ENCODE measurements around the gene OXSM.

OXSM gene

GRCh38 chr3:25783661-25784512, 6.0 kb upstream of the OXSM start:
- Mint-ChIP-seq H3K4me1 (peaks cover 38% of the 10 kb centered on the region), H3K36me3 (no peaks in the 10 kb centered on the region), H3K9me3 (no peaks in the 10 kb centered on the region), H3K27ac (peak overlapping the region; percentile 94), H3K27me3 (no peaks in the 10 kb centered on the region), H3K4me3 (peak overlapping the region; percentile 84)
- peak; percentile 59 for ATAC-seq

- Mint-ChIP-seq H3K27me3 (no peaks in the 10 kb centered on the region), H3K4me3 (no peak overlapping the region), H3K9me3 (no peaks in the 10 kb centered on the region), H3K4me1 (peaks cover 40% of the 10 kb centered on the region), H3K36me3 (no peaks in the 10 kb centered on the region), H3K27ac (no peak overlapping the region)
- ATAC-seq = no peak
Observed at GRCh38 chr3:25784971-25785370, 4.9 kb upstream of the OXSM start.

GRCh38 chr3:25785826-25786225, 4.1 kb upstream of the OXSM start:
- Mint-ChIP-seq H3K9me3 (no peaks in the 10 kb centered on the region), H3K27me3 (no peaks in the 10 kb centered on the region), H3K4me1 (peaks cover 33% of the 10 kb centered on the region), H3K4me3 (no peak overlapping the region), H3K27ac (no peak overlapping the region), H3K36me3 (no peaks in the 10 kb centered on the region)
- no peak for ATAC-seq

- H3K36me3 Mint-ChIP-seq = no peaks in the 10 kb centered on the region
- no peak for ATAC-seq
- no peak overlapping the region for H3K4me3 Mint-ChIP-seq
- no peaks in the 10 kb centered on the region for H3K9me3 Mint-ChIP-seq
- no peaks in the 10 kb centered on the region for H3K27me3 Mint-ChIP-seq
- no peak overlapping the region for H3K27ac Mint-ChIP-seq
- H3K4me1 Mint-ChIP-seq = peaks cover 29% of the 10 kb centered on the region
Observed at GRCh38 chr3:25787689-25788088, 2.2 kb upstream of the OXSM start.

GRCh38 chr3:25789209-25789595, 688 bp upstream of the OXSM start:
- H3K4me1 Mint-ChIP-seq = peaks cover 30% of the 10 kb centered on the region
- no peak for ATAC-seq
- no peaks in the 10 kb centered on the region for H3K9me3 Mint-ChIP-seq
- H3K36me3 Mint-ChIP-seq = no peaks in the 10 kb centered on the region
- no peaks in the 10 kb centered on the region for H3K27me3 Mint-ChIP-seq
- H3K4me3 Mint-ChIP-seq = peak overlapping the region; percentile 85
- peak overlapping the region; percentile 94 for H3K27ac Mint-ChIP-seq

- no peak overlapping the region for H3K4me3 Mint-ChIP-seq
- ATAC-seq = no peak
- peaks cover 16% of the 10 kb centered on the region for H3K27me3 Mint-ChIP-seq
Observed at GRCh38 chr3:25801786-25802185, 11.9 kb downstream of the OXSM start.

GRCh38 chr3:25803833-25804232, 13.9 kb downstream of the OXSM start:
- Mint-ChIP-seq H3K9me3 (no peaks in the 10 kb centered on the region), H3K27me3 (peaks cover 19% of the 10 kb centered on the region), H3K36me3 (no peaks in the 10 kb centered on the region), H3K27ac (no peak overlapping the region), H3K4me3 (no peak overlapping the region), H3K4me1 (no peaks in the 10 kb centered on the region)
- ATAC-seq = no peak

More at GRCh38 chr3:25801786-25802185, 11.9 kb downstream of the OXSM start:
- no peaks in the 10 kb centered on the region for H3K9me3 Mint-ChIP-seq
- H3K27ac Mint-ChIP-seq = no peak overlapping the region
- H3K4me1 Mint-ChIP-seq = no peaks in the 10 kb centered on the region
- no peaks in the 10 kb centered on the region for H3K36me3 Mint-ChIP-seq

- H3K9me3 Mint-ChIP-seq = no peaks in the 10 kb centered on the region
- H3K27me3 Mint-ChIP-seq = peaks cover 19% of the 10 kb centered on the region
- no peak overlapping the region for H3K4me3 Mint-ChIP-seq
- H3K4me1 Mint-ChIP-seq = no peaks in the 10 kb centered on the region
- no peaks in the 10 kb centered on the region for H3K36me3 Mint-ChIP-seq
- no peak overlapping the region for H3K27ac Mint-ChIP-seq
- ATAC-seq = no peak
Observed at GRCh38 chr3:25804676-25805075, 14.8 kb downstream of the OXSM start.

- no peak for ATAC-seq
- Mint-ChIP-seq H3K4me3 (no peak overlapping the region), H3K27me3 (no peaks in the 10 kb centered on the region), H3K4me1 (no peaks in the 10 kb centered on the region), H3K9me3 (no peaks in the 10 kb centered on the region), H3K27ac (no peak overlapping the region), H3K36me3 (no peaks in the 10 kb centered on the region)
Observed at GRCh38 chr3:25812644-25813043, 22.8 kb downstream of the OXSM start.

GRCh38 chr3:25817107-25817506, 27.2 kb downstream of the OXSM start:
- Mint-ChIP-seq H3K36me3 (no peaks in the 10 kb centered on the region), H3K27ac (no peak overlapping the region), H3K4me1 (no peaks in the 10 kb centered on the region), H3K4me3 (no peak overlapping the region), H3K27me3 (no peaks in the 10 kb centered on the region), H3K9me3 (no peaks in the 10 kb centered on the region)
- no peak for ATAC-seq

GRCh38 chr3:25817638-25818037, 27.7 kb downstream of the OXSM start:
- Mint-ChIP-seq H3K9me3 (no peaks in the 10 kb centered on the region), H3K36me3 (no peaks in the 10 kb centered on the region), H3K4me1 (no peaks in the 10 kb centered on the region), H3K27me3 (no peaks in the 10 kb centered on the region), H3K4me3 (no peak overlapping the region), H3K27ac (no peak overlapping the region)
- no peak for ATAC-seq

GRCh38 chr3:25818335-25818734, 28.4 kb downstream of the OXSM start:
- H3K9me3 Mint-ChIP-seq = no peaks in the 10 kb centered on the region
- no peaks in the 10 kb centered on the region for H3K4me1 Mint-ChIP-seq
- no peaks in the 10 kb centered on the region for H3K36me3 Mint-ChIP-seq
- no peaks in the 10 kb centered on the region for H3K27me3 Mint-ChIP-seq
- no peak overlapping the region for H3K27ac Mint-ChIP-seq
- H3K4me3 Mint-ChIP-seq = no peak overlapping the region
- peak; percentile 39 for ATAC-seq

GRCh38 chr3:25820366-25820765, 30.5 kb downstream of the OXSM start:
- Mint-ChIP-seq H3K36me3 (no peaks in the 10 kb centered on the region), H3K9me3 (no peaks in the 10 kb centered on the region), H3K27me3 (no peaks in the 10 kb centered on the region), H3K4me1 (no peaks in the 10 kb centered on the region), H3K4me3 (no peak overlapping the region), H3K27ac (no peak overlapping the region)
- ATAC-seq = no peak

- Mint-ChIP-seq H3K4me3 (no peak overlapping the region), H3K27ac (no peak overlapping the region), H3K9me3 (no peaks in the 10 kb centered on the region), H3K36me3 (no peaks in the 10 kb centered on the region), H3K27me3 (no peaks in the 10 kb centered on the region), H3K4me1 (no peaks in the 10 kb centered on the region)
- no peak for ATAC-seq
Observed at GRCh38 chr3:25820816-25821486, 31.1 kb downstream of the OXSM start.

GRCh38 chr3:25821746-25822573, 32.1 kb downstream of the OXSM start:
- Mint-ChIP-seq H3K9me3 (no peaks in the 10 kb centered on the region), H3K36me3 (no peaks in the 10 kb centered on the region), H3K27me3 (no peaks in the 10 kb centered on the region), H3K4me1 (no peaks in the 10 kb centered on the region), H3K27ac (no peak overlapping the region), H3K4me3 (no peak overlapping the region)
- ATAC-seq = no peak
